Choroid plexus epithelial cell (primary cell): ENCODE measurements around the gene CD300LD.

Experiments
- DNase-seq: peaks from one replicate; pipeline ENCODE4 v3.0.0-alpha.2; 2010; ENCODE audit warnings: low read depth
- H3K4me3 ChIP-seq: 2 replicates; pipeline ENCODE4 v1.5.1; 2011; ENCODE audit warnings: low read depth, mild to moderate bottlenecking, control low read depth, low read length, moderate library complexity
- CTCF ChIP-seq: conservative IDR thresholded peaks from 2 replicates; pipeline ENCODE4 v1.5.1; 2011; ENCODE audit warnings: low read depth, mild to moderate bottlenecking, control low read depth, inconsistent platforms, low read length, moderate library complexity

Gene CD300LD

GRCh38 chr17:74619077-74619673 lies 27.1 kb upstream of the CD300LD start:
- no peak for TF ChIP-seq CTCF
- no peak for DNase-seq
- no peak overlapping the region for H3K4me3 ChIP-seq

- TF ChIP-seq CTCF = no peak
- no peak overlapping the region for H3K4me3 ChIP-seq
- DNase-seq = no peak
Measured at GRCh38 chr17:74618451-74618850, 26.4 kb upstream of the CD300LD start.

- no peak overlapping the region for H3K4me3 ChIP-seq
- TF ChIP-seq CTCF = no peak
Measured at GRCh38 chr17:74616696-74617095, 24.6 kb upstream of the CD300LD start.

GRCh38 chr17:74612046-74612445 lies 20.0 kb upstream of the CD300LD start:
- DNase-seq = no peak
- no peak overlapping the region for H3K4me3 ChIP-seq

More at GRCh38 chr17:74616696-74617095, 24.6 kb upstream of the CD300LD start:
- DNase-seq = no peak

GRCh38 chr17:74610108-74610507 lies 18.0 kb upstream of the CD300LD start:
- no peak overlapping the region for H3K4me3 ChIP-seq
- no peak for DNase-seq
- TF ChIP-seq CTCF = no peak

More at GRCh38 chr17:74612046-74612445, 20.0 kb upstream of the CD300LD start:
- TF ChIP-seq CTCF = no peak

- no peak for DNase-seq
- TF ChIP-seq CTCF = no peak
- no peak overlapping the region for H3K4me3 ChIP-seq
Measured at GRCh38 chr17:74608511-74608910, 16.4 kb upstream of the CD300LD start.

- H3K4me3 ChIP-seq = no peak overlapping the region
- no peak for TF ChIP-seq CTCF
- no peak for DNase-seq
Measured at GRCh38 chr17:74607221-74607620, 15.1 kb upstream of the CD300LD start.
